ENCODE results near the gene PRR27.

The PRR27 gene

GRCh38 chr4:70153937-70154336 lies at the start of gene PRR27:
Gene PRR27, plus strand, starts transcription at chr4:70154237. Its CDS starts 139 bp downstream, at chr4:70154376.
- TF ChIP-seq TSHZ2 (CRISPR knock-in tag; IDR thresholded peaks at IDR 0.05) = no peak
- TF ChIP-seq PPARA (CRISPR knock-in tag; IDR thresholded peaks at IDR 0.05; ENCODE audit: borderline replicate concordance) = no peak
- TF ChIP-seq BACH2 (CRISPR knock-in tag; IDR thresholded peaks at IDR 0.05; ENCODE audit: borderline replicate concordance) = no peak
- TF ChIP-seq ZNF70 (CRISPR knock-in tag; IDR thresholded peaks at IDR 0.05) = no peak
- TF ChIP-seq CREB5 (CRISPR knock-in tag; IDR thresholded peaks at IDR 0.05; ENCODE audit: low read depth) = no peak
- no peak for TF ChIP-seq ESRRG (CRISPR knock-in tag; IDR thresholded peaks at IDR 0.05)
- TF ChIP-seq CSRNP3 (CRISPR knock-in tag; IDR thresholded peaks at IDR 0.05) = no peak
- no peak for TF ChIP-seq POU6F1 (CRISPR knock-in tag; IDR thresholded peaks at IDR 0.05; ENCODE audit: borderline replicate concordance, low read depth)
- TF ChIP-seq ZNF8 (CRISPR knock-in tag; IDR thresholded peaks at IDR 0.05) = no peak
- no peak for TF ChIP-seq ZFP3 (CRISPR knock-in tag; IDR thresholded peaks at IDR 0.05)
- TF ChIP-seq ISL1 (CRISPR knock-in tag; IDR thresholded peaks at IDR 0.05) = no peak
- no peak for TF ChIP-seq GLIS3 (CRISPR knock-in tag; IDR thresholded peaks at IDR 0.05)
- TF ChIP-seq SNAI2 (CRISPR knock-in tag; IDR thresholded peaks at IDR 0.05) = no peak
- no peak for TF ChIP-seq TCF4 (CRISPR knock-in tag; IDR thresholded peaks at IDR 0.05; ENCODE audit: borderline replicate concordance)
- TF ChIP-seq TOX (CRISPR knock-in tag; IDR thresholded peaks at IDR 0.05; ENCODE audit: borderline replicate concordance) = no peak
- no peak for TF ChIP-seq ZNF565 (CRISPR knock-in tag; conservative IDR thresholded peaks at IDR 0.05; ENCODE audit: low read depth)
- TF ChIP-seq ZC3H10 (CRISPR knock-in tag; IDR thresholded peaks at IDR 0.05) = no peak
- no peak for TF ChIP-seq RARB (CRISPR knock-in tag; IDR thresholded peaks at IDR 0.05)
- no peak for TF ChIP-seq CSDC2 (CRISPR knock-in tag; IDR thresholded peaks at IDR 0.05)
- ATAC-seq = no peak

GRCh38 chr4:70110917-70111316 lies 43.1 kb upstream of the PRR27 start:
- TF ChIP-seq ARNTL (CRISPR knock-in tag; IDR thresholded peaks at IDR 0.05; ENCODE audit: borderline replicate concordance, low read depth) (no peak), ZNF70 (CRISPR knock-in tag; IDR thresholded peaks at IDR 0.05) (no peak), ESRRG (CRISPR knock-in tag; IDR thresholded peaks at IDR 0.05) (no peak), TOX (CRISPR knock-in tag; IDR thresholded peaks at IDR 0.05; ENCODE audit: borderline replicate concordance) (no peak), ZNF8 (CRISPR knock-in tag; IDR thresholded peaks at IDR 0.05) (no peak), CSDC2 (CRISPR knock-in tag; IDR thresholded peaks at IDR 0.05) (no peak), TCF4 (CRISPR knock-in tag; IDR thresholded peaks at IDR 0.05; ENCODE audit: borderline replicate concordance) (no peak), BACH2 (CRISPR knock-in tag; IDR thresholded peaks at IDR 0.05; ENCODE audit: borderline replicate concordance) (no peak), CREB5 (CRISPR knock-in tag; IDR thresholded peaks at IDR 0.05; ENCODE audit: low read depth) (no peak), ZC3H10 (CRISPR knock-in tag; IDR thresholded peaks at IDR 0.05) (no peak), RARB (CRISPR knock-in tag; IDR thresholded peaks at IDR 0.05) (no peak), ZFP3 (CRISPR knock-in tag; IDR thresholded peaks at IDR 0.05) (no peak), PPARA (CRISPR knock-in tag; IDR thresholded peaks at IDR 0.05; ENCODE audit: borderline replicate concordance) (no peak), CSRNP3 (CRISPR knock-in tag; IDR thresholded peaks at IDR 0.05) (no peak), OSR1 (CRISPR knock-in tag; IDR thresholded peaks at IDR 0.05) (no peak), SNAI2 (CRISPR knock-in tag; IDR thresholded peaks at IDR 0.05) (no peak), ZFP30 (CRISPR knock-in tag; IDR thresholded peaks at IDR 0.05) (no peak), ZNF565 (CRISPR knock-in tag; conservative IDR thresholded peaks at IDR 0.05; ENCODE audit: low read depth) (no peak), TSHZ2 (CRISPR knock-in tag; IDR thresholded peaks at IDR 0.05) (no peak)
- TF ChIP-seq, protein P1, sequence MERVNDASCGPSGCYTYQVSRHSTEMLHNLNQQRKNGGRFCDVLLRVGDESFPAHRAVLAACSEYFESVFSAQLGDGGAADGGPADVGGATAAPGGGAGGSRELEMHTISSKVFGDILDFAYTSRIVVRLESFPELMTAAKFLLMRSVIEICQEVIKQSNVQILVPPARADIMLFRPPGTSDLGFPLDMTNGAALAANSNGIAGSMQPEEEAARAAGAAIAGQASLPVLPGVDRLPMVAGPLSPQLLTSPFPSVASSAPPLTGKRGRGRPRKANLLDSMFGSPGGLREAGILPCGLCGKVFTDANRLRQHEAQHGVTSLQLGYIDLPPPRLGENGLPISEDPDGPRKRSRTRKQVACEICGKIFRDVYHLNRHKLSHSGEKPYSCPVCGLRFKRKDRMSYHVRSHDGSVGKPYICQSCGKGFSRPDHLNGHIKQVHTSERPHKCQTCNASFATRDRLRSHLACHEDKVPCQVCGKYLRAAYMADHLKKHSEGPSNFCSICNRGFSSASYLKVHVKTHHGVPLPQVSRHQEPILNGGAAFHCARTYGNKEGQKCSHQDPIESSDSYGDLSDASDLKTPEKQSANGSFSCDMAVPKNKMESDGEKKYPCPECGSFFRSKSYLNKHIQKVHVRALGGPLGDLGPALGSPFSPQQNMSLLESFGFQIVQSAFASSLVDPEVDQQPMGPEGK (CRISPR knock-in tag; IDR thresholded peaks at IDR 0.05; ENCODE audit: borderline replicate concordance) = no peak
- no peak for ATAC-seq

Data from SK-N-SH treated with all-trans-retinoic acid at 6 μM for 48 hours (cell line).